H1 (cell line): ENCODE measurements around the gene PDZD4. TPM values are rescaled to one million over a fixed set of nuclear protein-coding genes. Genes with fewer than 3 reads are reported as not detected.

ENCODE experiments used
- CTCF ChIA-PET: fragments of 300-600 bp; sonication (Branson Sonifier 250); formaldehyde crosslinking; loops from one replicate; lab custom pipeline; 2021; ENCODE audit not compliant: partially characterized antibody; lab: Charles Lee
- POLR2A ChIA-PET: fragments of 300-600 bp; sonication (Branson Sonifier 250); formaldehyde crosslinking; loops from one replicate; lab custom pipeline; 2021; ENCODE audit warnings: inconsistent platforms; ENCODE audit not compliant: partially characterized antibody; lab: Charles Lee
- DNase-seq, 2 experiments: peaks; one replicate each; pipeline versions ENCODE4 v3.0.0 to v3.0.0-alpha.2; 2010 to 2022; ENCODE audit warnings: low spot score in 2 of 2, low read depth in 1 of 2, mixed read lengths in 1 of 2
- FAIRE-seq: peaks from 2 replicates; lab custom pipeline; 2011; peaks lifted over from hg19 to GRCh38; lab: Jason Lieb, UNC
- H2AFZ ChIP-seq: 2 replicates; pipeline ENCODE4 v1.8.1; 2012; ENCODE audit warnings: low read length, inconsistent platforms
- H2AK5ac ChIP-seq: 2 replicates; pipeline ENCODE4 v1.6.1; 2013; ENCODE audit warnings: low read depth, low read length
- H2BK120ac ChIP-seq: replicated peaks from 2 replicates; pipeline ENCODE3; 2013; ENCODE audit warnings: low read depth, low read length, inconsistent platforms
- H2BK12ac ChIP-seq: 2 replicates; pipeline ENCODE4 v1.6.1; 2013; ENCODE audit warnings: low read depth, low read length
- H2BK15ac ChIP-seq: 2 replicates; pipeline ENCODE4 v1.6.1; 2013; ENCODE audit warnings: low read length
- H2BK20ac ChIP-seq: 2 replicates; pipeline ENCODE4 v1.6.1; 2013; ENCODE audit warnings: low read length
- H2BK5ac ChIP-seq: 2 replicates; pipeline ENCODE4 v1.6.1; 2013; ENCODE audit warnings: low read depth, low read length
- H3K14ac ChIP-seq: 2 replicates; pipeline ENCODE4 v1.6.1; 2013; ENCODE audit warnings: inconsistent platforms; ENCODE audit not compliant: insufficient read length
- H3K18ac ChIP-seq: 2 replicates; pipeline ENCODE4 v1.6.1; 2013; ENCODE audit warnings: low read length; ENCODE audit errors: extremely low read depth
- H3K23ac ChIP-seq: 2 replicates; pipeline ENCODE4 v1.6.1; 2013; ENCODE audit warnings: inconsistent platforms; ENCODE audit not compliant: insufficient read length
- H3K23me2 ChIP-seq: 2 replicates; pipeline ENCODE4 v1.6.1; 2013; ENCODE audit warnings: low read depth, low read length
- H3K27ac ChIP-seq: 2 replicates; pipeline ENCODE4 v1.6.1; 2011; ENCODE audit warnings: low read depth, low read length, inconsistent platforms
- H3K27me3 ChIP-seq, 4 experiments: replicated peaks in 1 of 4; 1 replicate in 1 of 4; 2 replicates in 3 of 4; pipeline versions ENCODE4 v1.6.1 to v1.8.1; 2011 to 2013; ENCODE audit warnings: low read length in 3 of 4, mild to moderate bottlenecking in 3 of 4, inconsistent platforms in 2 of 4, mixed read lengths in 2 of 4, moderate library complexity in 1 of 4; ENCODE audit not compliant: control insufficient read depth in 3 of 4, insufficient read depth in 3 of 4; ENCODE audit errors: extremely low read depth in 1 of 4
- H3K36me3 ChIP-seq, 4 experiments: 2 replicates each; pipeline versions ENCODE4 v1.6.1 to v1.8.1; 2011 to 2013; ENCODE audit warnings: mild to moderate bottlenecking in 4 of 4, low read length in 3 of 4, moderate library complexity in 2 of 4, control low read depth in 1 of 4, inconsistent platforms in 1 of 4; ENCODE audit not compliant: insufficient read depth in 4 of 4, control insufficient read depth in 2 of 4
- H3K4ac ChIP-seq: replicated peaks from 2 replicates; pipeline ENCODE3; 2013; ENCODE audit warnings: low read length, low read depth, mixed read lengths, inconsistent platforms; ENCODE audit not compliant: insufficient read length
- H3K4me1 ChIP-seq, 4 experiments: replicated peaks in 1 of 4; 1 replicate in 1 of 4; 2 replicates in 3 of 4; pipeline versions ENCODE4 v1.6.1 to v1.8.1; 2011 to 2013; ENCODE audit warnings: low read length in 3 of 4, inconsistent platforms in 2 of 4, mixed read lengths in 1 of 4; ENCODE audit not compliant: insufficient read depth in 4 of 4, control insufficient read depth in 3 of 4
- H3K4me2 ChIP-seq, 2 experiments: 2 replicates each; pipeline versions ENCODE4 v1.6.1 to v1.8.1; 2011 to 2013; ENCODE audit warnings: low read depth in 2 of 2, low read length in 2 of 2, control low read depth in 1 of 2, inconsistent platforms in 1 of 2, mild to moderate bottlenecking in 1 of 2; ENCODE audit not compliant: insufficient read depth in 1 of 2
- H3K4me3 ChIP-seq, 4 experiments: fragments of 200-600, 300-600 bp in 1 of 4; sonication (generic), shearing (Covaris generic), sonication (Bioruptor Twin) in 1 of 4; 2 replicates each; pipeline versions ENCODE4 v1.5.1 to v1.8.1; 2011 to 2016; ENCODE audit warnings: low read length in 4 of 4, low read depth in 3 of 4, control low read depth in 2 of 4, inconsistent platforms in 2 of 4, mild to moderate bottlenecking in 2 of 4, mixed read lengths in 1 of 4, moderate library complexity in 1 of 4; ENCODE audit not compliant: insufficient read depth in 2 of 4; ENCODE audit errors: extremely low read depth in 1 of 4
- H3K56ac ChIP-seq: replicated peaks from 2 replicates; pipeline ENCODE3; 2013; ENCODE audit warnings: low read depth, mild to moderate bottlenecking, mixed read lengths, low read length, inconsistent platforms; ENCODE audit not compliant: insufficient read length
- H3K79me1 ChIP-seq: 2 replicates; pipeline ENCODE4 v1.6.1; 2013; ENCODE audit warnings: low read depth, low read length, control low read depth
- H3K79me2 ChIP-seq, 2 experiments: 2 replicates each; pipeline versions ENCODE4 v1.6.1 to v1.8.1; 2012 to 2013; ENCODE audit warnings: low read length in 2 of 2, mild to moderate bottlenecking in 2 of 2, inconsistent platforms in 1 of 2; ENCODE audit not compliant: insufficient read depth in 2 of 2, control insufficient read depth in 1 of 2
- H3K9ac ChIP-seq, 4 experiments: replicated peaks in 1 of 4; 1 replicate in 1 of 4; 2 replicates in 3 of 4; pipeline versions ENCODE4 v1.6.1 to v1.8.1; 2011 to 2013; ENCODE audit warnings: low read depth in 3 of 4, low read length in 3 of 4, control low read depth in 2 of 4, mild to moderate bottlenecking in 2 of 4, moderate library complexity in 2 of 4, inconsistent platforms in 1 of 4; ENCODE audit errors: extremely low read depth in 1 of 4
- H3K9me3 ChIP-seq, 2 experiments: 2 replicates each; pipeline versions ENCODE4 v1.6.1 to v1.8.1; 2012 to 2013; ENCODE audit warnings: mild to moderate bottlenecking in 2 of 2, moderate library complexity in 2 of 2, control low read depth in 1 of 2, inconsistent platforms in 1 of 2, low read depth in 1 of 2, low read length in 1 of 2, mixed read lengths in 1 of 2; ENCODE audit not compliant: insufficient read depth in 2 of 2
- H4K20me1 ChIP-seq, 2 experiments: replicated peaks in 1 of 2; 2 replicates each; pipeline versions ENCODE3 to v1.8.1; 2011 to 2013; ENCODE audit warnings: inconsistent platforms in 2 of 2, low read length in 2 of 2, mild to moderate bottlenecking in 1 of 2; ENCODE audit not compliant: insufficient read depth in 2 of 2, control insufficient read depth in 1 of 2
- H4K5ac ChIP-seq: 2 replicates; pipeline ENCODE4 v1.6.1; 2013; ENCODE audit warnings: low read length, low read depth, mixed read lengths, inconsistent platforms; ENCODE audit not compliant: insufficient read length
- H4K8ac ChIP-seq: 2 replicates; pipeline ENCODE4 v1.8.0; 2013; ENCODE audit warnings: mild to moderate bottlenecking, moderate library complexity, low read length, inconsistent platforms; ENCODE audit not compliant: insufficient read depth; ENCODE audit errors: extremely low read depth
- H4K91ac ChIP-seq: replicated peaks from 2 replicates; pipeline ENCODE3; 2013; ENCODE audit warnings: low read length, mixed read lengths, inconsistent platforms; ENCODE audit not compliant: insufficient read length
- HDAC2 ChIP-seq, 2 experiments: fragments of 300-600 bp in 1 of 2; sonication (generic) in 1 of 2; IDR thresholded peaks; 2 replicates each; pipeline ENCODE4 v1.6.1; 2011 to 2012; ENCODE audit warnings: low read depth in 2 of 2, low read length in 2 of 2, mild to moderate bottlenecking in 2 of 2, moderate library complexity in 2 of 2, borderline replicate concordance in 1 of 2, inconsistent platforms in 1 of 2
- JUND ChIP-seq: IDR thresholded peaks from 2 replicates; pipeline ENCODE4 v1.6.1; 2011; ENCODE audit warnings: mild to moderate bottlenecking, improper control_type of control experiment, low read length
- KDM5A ChIP-seq: fragments of 200-600 bp; IDR thresholded peaks from 2 replicates; pipeline ENCODE4 v1.7.1; 2012; ENCODE audit warnings: mild to moderate bottlenecking, low read length, inconsistent platforms, mixed read lengths
- RBBP5 ChIP-seq: IDR thresholded peaks from 2 replicates; pipeline ENCODE4 v1.7.1; 2012; ENCODE audit warnings: low read depth, mild to moderate bottlenecking, inconsistent platforms, low read length, moderate library complexity, borderline replicate concordance
- RXRA ChIP-seq: IDR thresholded peaks from 2 replicates; pipeline ENCODE4 v1.6.1; 2011; ENCODE audit warnings: low read depth, mild to moderate bottlenecking, low read length, moderate library complexity; ENCODE audit not compliant: insufficient read depth
- SIX5 ChIP-seq: IDR thresholded peaks from 2 replicates; pipeline ENCODE4 v1.6.1; 2011; ENCODE audit warnings: mild to moderate bottlenecking, low read depth, low read length
- WGBS, 2 experiments: shearing (Covaris generic) in 1 of 2; methylation state at CpG; one replicate each; pipeline versions ENCODE4 v1.1.6 to v1.1.7; 2013 to 2015; ENCODE audit warnings: low lambda C conversion rate in 2 of 2, mixed read lengths in 2 of 2, inconsistent platforms in 1 of 2, low coverage in 1 of 2, missing lambda C conversion rate in 1 of 2; ENCODE audit not compliant: insufficient replicate concordance in 2 of 2, insufficient coverage in 1 of 2, insufficient read length in 1 of 2; ENCODE audit errors: extremely low coverage in 1 of 2, missing lambda C conversion rate in 1 of 2; 5-methylcytosine and 5-hydroxymethylcytosine counted together
- polyA plus RNA-seq, 7 experiments: library from polyadenylated mRNA; depleted of rRNA in 3 of 7; stranded (reverse) in 5 of 7; unstranded in 2 of 7; fragments of >200 nt in 5 of 7; fragments of 200-250 nt in 2 of 7; gene quantifications; 1 replicate in 5 of 7; 2 replicates in 1 of 7; 4 replicates in 1 of 7; pipeline versions ENCODE4 v1.2.1 to v1.2.3, GENCODE V29; 2011 to 2013; ENCODE audit warnings: missing spikeins in 2 of 7, mixed read lengths in 2 of 7
- total RNA-seq: library from RNA; stranded (reverse); fragmentation: NEBNext Ultra II Directional; extraction: Animal tissue kit (Norgen Biotek cat#: 25700); gene quantifications from 2 replicates; pipeline ENCODE4 v1.2.1, GENCODE V29; 2021

Gene PDZD4
- total and polyA plus RNA-seq, 2 of the 8 experiments (the other 6 are each of a cell fraction or from before 2014, with no cell fraction given) = 45.8 to 169 TPM

GRCh38 chrX:153793291-153793690 lies 37.1 kb downstream of the PDZD4 start:
- Histone ChIP-seq H2AK5ac (no peak overlapping the region), H3K27me3 (no peaks in the 10 kb centered on the region), H3K4me2 (peak overlapping the region; percentile 59 to 85), H3K4me3 (peak overlapping the region; percentile 77 to 92 (median 83); a peak in 7 of 8 replicates), H3K4me1 (peaks cover 0 to 17% (median 6%) of the 10 kb centered on the region in 4 experiments; a peak in 4 of 7 replicates), H3K56ac (no peak overlapping the region), H4K20me1 (peaks cover 0 to 6% of the 10 kb centered on the region in 2 experiments), H3K9me3 (no peaks in the 10 kb centered on the region), H2BK15ac (no peak overlapping the region), H3K79me2 (peaks cover 0 to 34% of the 10 kb centered on the region in 2 experiments; a peak in 1 of 4 replicates), H3K79me1 (no peaks in the 10 kb centered on the region; the same call in none of the 2 replicates), H4K5ac (no peak overlapping the region), H3K36me3 (peaks cover 0 to 21% (median 3%) of the 10 kb centered on the region in 4 experiments; a peak in 3 of 8 replicates), H3K27ac (no peak overlapping the region), H3K9ac (peak overlapping the region in 1 of 4 experiments; percentile 43; a peak in 3 of 7 replicates), H2AFZ (no peak overlapping the region), H2BK5ac (no peak overlapping the region), H3K4ac (no peak overlapping the region), H3K14ac (no peak overlapping the region), H4K91ac (no peak overlapping the region), H3K23me2 (peaks cover 2% of the 10 kb centered on the region; the same call in 1 of the 2 replicates), H4K8ac (no peak overlapping the region), H2BK12ac (no peak overlapping the region), H2BK20ac (no peak overlapping the region), H2BK120ac (no peak overlapping the region), H3K18ac (no peak overlapping the region), H3K23ac (no peak overlapping the region)
- POLR2A ChIA-PET = interaction anchor here (0.7 to 2.2 kb wide), 6 partner anchors 9 to 175 kb away, joined by 3 to 10 read pairs (median 3); partner anchors contain the start of gene NAA10
- no peak for FAIRE-seq
- DNase-seq = no peak
- 62% methylated on average over 4 of the region's 7 CpGs; no CpG with 5 or more reads in 1 of the 2 experiments for WGBS, 2 experiments
- TF ChIP-seq JUND (no peak), RBBP5 (no peak), RXRA (no peak), KDM5A (no peak), HDAC2 (IDR thresholded peaks at IDR 0.05; ENCODE audit: borderline replicate concordance in 1 of 2, low read depth in 2 of 2, low read length in 2 of 2) (no peak), SIX5 (no peak)
- TF ChIP-seq, all 59 proteins: peak for 0
- CTCF ChIA-PET = interaction anchor here (0.8 kb wide), 1 partner anchor 25 kb away, joined by 3 read pairs; no protein-coding TSS in a partner anchor
